Measurements from ENCODE around the gene TMEM44.

DNA sequence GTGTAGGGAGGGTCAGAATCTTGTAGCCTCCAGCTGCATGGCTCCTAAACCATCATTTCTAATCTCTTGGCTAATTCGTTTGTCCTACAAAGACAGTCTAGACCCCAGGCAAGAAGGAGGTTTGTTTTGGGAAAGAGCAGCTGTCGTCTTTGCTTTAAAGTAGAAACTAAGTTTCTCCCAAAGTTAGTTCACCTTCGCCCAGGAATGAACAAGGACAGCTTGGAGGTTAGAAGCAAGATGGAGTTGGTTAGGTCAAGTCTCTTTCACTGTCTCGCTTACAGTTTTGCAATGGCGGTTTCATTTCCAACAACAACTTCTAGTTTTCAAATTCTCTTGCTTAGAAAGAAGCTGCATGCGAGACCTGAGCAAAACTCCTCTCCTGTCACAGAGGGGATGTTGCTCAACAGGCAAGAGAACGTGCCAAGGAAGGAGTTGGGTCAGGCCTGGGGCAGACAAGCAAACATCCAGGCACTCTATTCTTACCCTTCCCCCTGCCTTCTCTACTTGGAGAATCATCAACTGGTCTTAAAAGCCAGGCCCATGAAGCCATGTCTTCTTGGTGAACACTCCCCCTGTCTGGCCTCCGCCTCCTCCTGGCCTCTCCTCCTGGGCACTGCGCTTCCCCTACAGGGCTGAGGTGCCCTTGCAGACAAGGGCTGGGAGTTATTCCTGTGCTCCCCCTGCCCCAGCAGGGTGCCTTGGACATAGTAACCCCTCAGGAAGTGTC, 57.6 kb downstream of the TMEM44 start:
- TF ChIP-seq ZNF792 (tag by site-specific recombination; IDR thresholded peaks at IDR 0.05), result no peak
- TF ChIP-seq, protein P1, sequence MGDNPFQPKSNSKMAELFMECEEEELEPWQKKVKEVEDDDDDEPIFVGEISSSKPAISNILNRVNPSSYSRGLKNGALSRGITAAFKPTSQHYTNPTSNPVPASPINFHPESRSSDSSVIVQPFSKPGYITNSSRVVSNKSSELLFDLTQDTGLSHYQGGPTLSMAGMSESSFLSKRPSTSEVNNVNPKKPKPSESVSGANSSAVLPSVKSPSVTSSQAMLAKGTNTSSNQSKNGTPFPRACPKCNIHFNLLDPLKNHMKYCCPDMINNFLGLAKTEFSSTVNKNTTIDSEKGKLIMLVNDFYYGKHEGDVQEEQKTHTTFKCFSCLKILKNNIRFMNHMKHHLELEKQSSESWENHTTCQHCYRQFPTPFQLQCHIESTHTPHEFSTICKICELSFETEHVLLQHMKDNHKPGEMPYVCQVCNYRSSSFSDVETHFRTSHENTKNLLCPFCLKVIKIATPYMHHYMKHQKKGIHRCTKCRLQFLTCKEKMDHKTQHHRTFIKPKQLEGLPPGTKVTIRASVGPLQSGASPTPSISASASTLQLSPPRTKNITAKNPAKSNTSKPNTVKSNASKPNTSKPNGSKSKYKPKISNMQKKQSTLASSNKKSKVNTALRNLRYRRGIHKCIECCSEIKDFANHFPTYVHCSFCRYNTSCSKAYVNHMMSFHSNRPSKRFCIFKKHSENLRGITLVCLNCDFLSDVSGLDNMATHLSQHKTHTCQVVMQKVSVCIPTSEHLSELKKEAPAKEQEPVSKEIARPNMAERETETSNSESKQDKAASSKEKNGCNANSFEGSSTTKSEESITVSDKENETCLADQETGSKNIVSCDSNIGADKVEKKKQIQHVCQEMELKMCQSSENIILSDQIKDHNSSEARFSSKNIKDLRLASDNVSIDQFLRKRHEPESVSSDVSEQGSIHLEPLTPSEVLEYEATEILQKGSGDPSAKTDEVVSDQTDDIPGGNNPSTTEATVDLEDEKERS (tag by site-specific recombination; IDR thresholded peaks at IDR 0.05), result no peak
- TF ChIP-seq, protein P2, sequence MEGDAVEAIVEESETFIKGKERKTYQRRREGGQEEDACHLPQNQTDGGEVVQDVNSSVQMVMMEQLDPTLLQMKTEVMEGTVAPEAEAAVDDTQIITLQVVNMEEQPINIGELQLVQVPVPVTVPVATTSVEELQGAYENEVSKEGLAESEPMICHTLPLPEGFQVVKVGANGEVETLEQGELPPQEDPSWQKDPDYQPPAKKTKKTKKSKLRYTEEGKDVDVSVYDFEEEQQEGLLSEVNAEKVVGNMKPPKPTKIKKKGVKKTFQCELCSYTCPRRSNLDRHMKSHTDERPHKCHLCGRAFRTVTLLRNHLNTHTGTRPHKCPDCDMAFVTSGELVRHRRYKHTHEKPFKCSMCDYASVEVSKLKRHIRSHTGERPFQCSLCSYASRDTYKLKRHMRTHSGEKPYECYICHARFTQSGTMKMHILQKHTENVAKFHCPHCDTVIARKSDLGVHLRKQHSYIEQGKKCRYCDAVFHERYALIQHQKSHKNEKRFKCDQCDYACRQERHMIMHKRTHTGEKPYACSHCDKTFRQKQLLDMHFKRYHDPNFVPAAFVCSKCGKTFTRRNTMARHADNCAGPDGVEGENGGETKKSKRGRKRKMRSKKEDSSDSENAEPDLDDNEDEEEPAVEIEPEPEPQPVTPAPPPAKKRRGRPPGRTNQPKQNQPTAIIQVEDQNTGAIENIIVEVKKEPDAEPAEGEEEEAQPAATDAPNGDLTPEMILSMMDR (tag by site-specific recombination; IDR thresholded peaks at IDR 0.05), result no peak

Measured in HEK293 (cell line).